ENCODE results near the gene MBP.
"Not testable (repeated sequence)": the region's sequence is repeated elsewhere in the genome, so short reads cannot be mapped to it uniquely, and the experiment has no call there.

Gene MBP

GRCh38 chr18:76982841-76983583 is 149.6 kb downstream of the MBP start:
- peak; percentile 6 for DNase-seq

GRCh38 chr18:76982038-76982437 is 150.5 kb downstream of the MBP start:
- DNase-seq, result no peak

- no peak for DNase-seq
Measured at GRCh38 chr18:76981396-76981968, 151.1 kb downstream of the MBP start.

- no peak for DNase-seq
Measured at GRCh38 chr18:76980663-76981395, 151.8 kb downstream of the MBP start.

GRCh38 chr18:76979906-76980305 is 152.7 kb downstream of the MBP start:
- DNase-seq, result no peak

GRCh38 chr18:76979111-76979751 is 153.4 kb downstream of the MBP start:
- DNase-seq, result no peak

- no peak for DNase-seq
Measured at GRCh38 chr18:76978616-76979015, 154.0 kb downstream of the MBP start.

- no peak for DNase-seq
Measured at GRCh38 chr18:76977684-76978232, 154.8 kb downstream of the MBP start.

GRCh38 chr18:76977108-76977621 is 155.4 kb downstream of the MBP start:
- no peak for DNase-seq

GRCh38 chr18:76975577-76976110 is 156.9 kb downstream of the MBP start:
- no peak for DNase-seq

- DNase-seq, result no peak
Measured at GRCh38 chr18:76974386-76974785, 158.2 kb downstream of the MBP start.

GRCh38 chr18:76973520-76974266 is 158.9 kb downstream of the MBP start:
- DNase-seq, result no peak

GRCh38 chr18:76972846-76973519 is 159.6 kb downstream of the MBP start:
- DNase-seq, result no peak

GRCh38 chr18:76972241-76972640 is 160.3 kb downstream of the MBP start:
- DNase-seq, result no peak

- DNase-seq, result no peak
Measured at GRCh38 chr18:76970770-76971559, 161.6 kb downstream of the MBP start.

- DNase-seq, result no peak
Measured at GRCh38 chr18:76967721-76968472, 164.7 kb downstream of the MBP start.

GRCh38 chr18:76967299-76967698 is 165.3 kb downstream of the MBP start:
- DNase-seq, result not testable (repeated sequence)

- not testable (repeated sequence) for DNase-seq
Measured at GRCh38 chr18:76965555-76966151, 166.9 kb downstream of the MBP start.

GRCh38 chr18:76963936-76964335 is 168.6 kb downstream of the MBP start:
- DNase-seq, result no peak
